WTC11 (cell line): ENCODE data around the gene ZNF486. TPM values are rescaled to one million over a fixed set of nuclear protein-coding genes. Genes with fewer than 3 reads are reported as not detected.

Source experiments
- ATAC-seq: fragments of 200-7000 bp; cut with Tn5 transposase; 2 replicates; pipeline ENCODE4 v1.10.0; 2021; ENCODE audit warnings: mild to moderate bottlenecking, moderate library complexity
- CTCF ChIA-PET: fragments of 300-600 bp; sonication (Branson Sonifier 250); formaldehyde crosslinking; loops from one replicate; lab custom pipeline; 2021; ENCODE audit warnings: antibody characterized with exemption; lab: Charles Lee
- POLR2A ChIA-PET: fragments of 350-600 bp; sonication (Branson Sonifier 250); formaldehyde crosslinking; loops from one replicate; lab custom pipeline; 2021; ENCODE audit warnings: antibody characterized with exemption; lab: Charles Lee
- DNase-seq: peaks from one replicate; pipeline ENCODE4 v3.0.0; 2021; ENCODE audit warnings: low spot score
- H3K27ac Mint-ChIP-seq: 2 replicates; pipeline ENCODE4 v1.8.0; 2021; ENCODE audit warnings: mixed read lengths
- H3K27me3 Mint-ChIP-seq: 2 replicates; pipeline ENCODE4 v1.8.0; 2021; ENCODE audit warnings: low read depth, mild to moderate bottlenecking, moderate library complexity, mixed read lengths
- H3K36me3 Mint-ChIP-seq: 2 replicates; pipeline ENCODE4 v1.8.0; 2021; ENCODE audit warnings: mixed read lengths
- H3K4me1 Mint-ChIP-seq: 2 replicates; pipeline ENCODE4 v1.8.0; 2022; ENCODE audit warnings: mixed read lengths
- H3K4me3 Mint-ChIP-seq: 2 replicates; pipeline ENCODE4 v1.8.0; 2021; ENCODE audit warnings: mild to moderate bottlenecking, moderate library complexity, mixed read lengths
- H3K9me3 Mint-ChIP-seq: 2 replicates; pipeline ENCODE4 v1.8.0; 2021; ENCODE audit warnings: mixed read lengths
- CDX4 ChIP-seq: fragments of 250-450 bp; sonication (Bioruptor Pico); IDR thresholded peaks from 2 replicates; pipeline ENCODE4 v1.9.0; 2021; ENCODE audit warnings: moderate library complexity, mild to moderate bottlenecking, inconsistent platforms, borderline replicate concordance
- ELF4 ChIP-seq: sonication (generic); formaldehyde crosslinking; IDR thresholded peaks from 2 replicates; pipeline ENCODE4 v1.8.1; 2022; ENCODE audit warnings: low read depth, mild to moderate bottlenecking, moderate library complexity, missing genetic modification reagents
- ESRRA ChIP-seq: sonication (generic); formaldehyde crosslinking; IDR thresholded peaks from 2 replicates; pipeline ENCODE4 v1.8.1; 2022; ENCODE audit warnings: mild to moderate bottlenecking, missing genetic modification reagents, borderline replicate concordance
- FOXJ3 ChIP-seq: sonication (generic); formaldehyde crosslinking; IDR thresholded peaks from 2 replicates; pipeline ENCODE4 v1.9.0; 2021; ENCODE audit warnings: missing genetic modification reagents, mild to moderate bottlenecking, borderline replicate concordance
- FOXP1 ChIP-seq: sonication (generic); formaldehyde crosslinking; IDR thresholded peaks from 2 replicates; pipeline ENCODE4 v1.8.0; 2022; ENCODE audit warnings: missing genetic modification reagents, mild to moderate bottlenecking, moderate library complexity, borderline replicate concordance
- GABPB1 ChIP-seq: sonication (generic); formaldehyde crosslinking; IDR thresholded peaks from 2 replicates; pipeline ENCODE4 v1.8.1; 2023; ENCODE audit warnings: mild to moderate bottlenecking, missing genetic modification reagents
- JUN ChIP-seq: sonication (generic); formaldehyde crosslinking; IDR thresholded peaks from 2 replicates; pipeline ENCODE4 v1.8.0; 2023; ENCODE audit warnings: mild to moderate bottlenecking, missing genetic modification reagents
- NR3C1 ChIP-seq: sonication (generic); formaldehyde crosslinking; conservative IDR thresholded peaks from 2 replicates; pipeline ENCODE4 v1.8.1; 2023; ENCODE audit warnings: low read depth, mild to moderate bottlenecking, missing genetic modification reagents
- SMAD4 ChIP-seq: sonication (generic); formaldehyde crosslinking; IDR thresholded peaks from 2 replicates; pipeline ENCODE4 v1.8.0; 2022; ENCODE audit warnings: mild to moderate bottlenecking, missing genetic modification reagents
- ZNF121 ChIP-seq: sonication (generic); formaldehyde crosslinking; IDR thresholded peaks from 2 replicates; pipeline ENCODE4 v1.8.0; 2023; ENCODE audit warnings: missing genetic modification reagents
- ZNF219 ChIP-seq: sonication (generic); formaldehyde crosslinking; IDR thresholded peaks from 2 replicates; pipeline ENCODE4 v1.8.0; 2023; ENCODE audit warnings: missing genetic modification reagents, mild to moderate bottlenecking, borderline replicate concordance
- total RNA-seq: library from RNA; stranded (reverse); gene quantifications from 3 replicates; pipeline ENCODE4 v1.2.3, GENCODE V29; 2021
- TF ChIP-seq, protein P1 (sequence below): sonication (generic); formaldehyde crosslinking; IDR thresholded peaks from 2 replicates; pipeline ENCODE4 v1.8.0; 2023; ENCODE audit warnings: mild to moderate bottlenecking, missing genetic modification reagents
- TF ChIP-seq, protein P2 (sequence below): fragments of 250-450 bp; sonication (Bioruptor Pico); IDR thresholded peaks from 2 replicates; pipeline ENCODE4 v1.9.0; 2021; ENCODE audit warnings: mild to moderate bottlenecking

Gene ZNF486
- total RNA-seq, 1 experiment from 2014 or later, result 22.3 TPM

DNA sequence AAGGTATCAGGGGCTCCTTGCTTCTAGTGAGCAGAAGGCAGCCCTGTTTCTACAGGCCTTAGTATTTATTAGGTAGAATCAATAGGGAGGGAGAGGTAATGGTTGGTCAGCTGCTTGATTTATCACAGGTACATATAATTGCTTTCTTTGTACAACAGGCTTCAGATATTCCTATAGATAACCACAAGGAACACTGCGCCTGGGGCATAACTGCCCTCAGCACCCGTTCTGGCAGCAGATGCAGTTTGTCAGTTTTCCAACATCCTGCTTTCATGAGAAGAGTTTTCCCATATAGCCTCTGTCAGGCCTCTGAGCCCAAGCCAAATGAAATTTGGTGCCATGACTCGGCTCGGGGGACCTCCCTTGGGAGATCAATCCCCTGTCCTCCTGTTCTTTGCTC lies 12.4 kb upstream of the ZNF486 start:
- ATAC-seq, result no peak
- Mint-ChIP-seq H3K27me3 (peaks cover 6% of the 10 kb centered on the region; the same call in 1 of the 2 replicates), H3K36me3 (peaks cover 13% of the 10 kb centered on the region), H3K4me1 (peaks cover 29% of the 10 kb centered on the region), H3K4me3 (no peak overlapping the region), H3K9me3 (peaks cover 5% of the 10 kb centered on the region), H3K27ac (no peak overlapping the region)
- ChIA-PET POLR2A (no interaction called here), CTCF (interaction anchor here (0.7 kb wide), 1 partner anchor 157 kb away, joined by 4 read pairs; no protein-coding TSS in a partner anchor)
- TF ChIP-seq CDX4 (CRISPR knock-in tag) (no peak), ZNF121 (CRISPR knock-in tag) (no peak), GABPB1 (CRISPR knock-in tag) (no peak), SMAD4 (CRISPR knock-in tag) (no peak), FOXP1 (CRISPR knock-in tag) (no peak), NR3C1 (CRISPR knock-in tag) (no peak)
- TF ChIP-seq, protein P1, sequence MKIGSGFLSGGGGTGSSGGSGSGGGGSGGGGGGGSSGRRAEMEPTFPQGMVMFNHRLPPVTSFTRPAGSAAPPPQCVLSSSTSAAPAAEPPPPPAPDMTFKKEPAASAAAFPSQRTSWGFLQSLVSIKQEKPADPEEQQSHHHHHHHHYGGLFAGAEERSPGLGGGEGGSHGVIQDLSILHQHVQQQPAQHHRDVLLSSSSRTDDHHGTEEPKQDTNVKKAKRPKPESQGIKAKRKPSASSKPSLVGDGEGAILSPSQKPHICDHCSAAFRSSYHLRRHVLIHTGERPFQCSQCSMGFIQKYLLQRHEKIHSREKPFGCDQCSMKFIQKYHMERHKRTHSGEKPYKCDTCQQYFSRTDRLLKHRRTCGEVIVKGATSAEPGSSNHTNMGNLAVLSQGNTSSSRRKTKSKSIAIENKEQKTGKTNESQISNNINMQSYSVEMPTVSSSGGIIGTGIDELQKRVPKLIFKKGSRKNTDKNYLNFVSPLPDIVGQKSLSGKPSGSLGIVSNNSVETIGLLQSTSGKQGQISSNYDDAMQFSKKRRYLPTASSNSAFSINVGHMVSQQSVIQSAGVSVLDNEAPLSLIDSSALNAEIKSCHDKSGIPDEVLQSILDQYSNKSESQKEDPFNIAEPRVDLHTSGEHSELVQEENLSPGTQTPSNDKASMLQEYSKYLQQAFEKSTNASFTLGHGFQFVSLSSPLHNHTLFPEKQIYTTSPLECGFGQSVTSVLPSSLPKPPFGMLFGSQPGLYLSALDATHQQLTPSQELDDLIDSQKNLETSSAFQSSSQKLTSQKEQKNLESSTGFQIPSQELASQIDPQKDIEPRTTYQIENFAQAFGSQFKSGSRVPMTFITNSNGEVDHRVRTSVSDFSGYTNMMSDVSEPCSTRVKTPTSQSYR (CRISPR knock-in tag), result no peak
- TF ChIP-seq, protein P2, sequence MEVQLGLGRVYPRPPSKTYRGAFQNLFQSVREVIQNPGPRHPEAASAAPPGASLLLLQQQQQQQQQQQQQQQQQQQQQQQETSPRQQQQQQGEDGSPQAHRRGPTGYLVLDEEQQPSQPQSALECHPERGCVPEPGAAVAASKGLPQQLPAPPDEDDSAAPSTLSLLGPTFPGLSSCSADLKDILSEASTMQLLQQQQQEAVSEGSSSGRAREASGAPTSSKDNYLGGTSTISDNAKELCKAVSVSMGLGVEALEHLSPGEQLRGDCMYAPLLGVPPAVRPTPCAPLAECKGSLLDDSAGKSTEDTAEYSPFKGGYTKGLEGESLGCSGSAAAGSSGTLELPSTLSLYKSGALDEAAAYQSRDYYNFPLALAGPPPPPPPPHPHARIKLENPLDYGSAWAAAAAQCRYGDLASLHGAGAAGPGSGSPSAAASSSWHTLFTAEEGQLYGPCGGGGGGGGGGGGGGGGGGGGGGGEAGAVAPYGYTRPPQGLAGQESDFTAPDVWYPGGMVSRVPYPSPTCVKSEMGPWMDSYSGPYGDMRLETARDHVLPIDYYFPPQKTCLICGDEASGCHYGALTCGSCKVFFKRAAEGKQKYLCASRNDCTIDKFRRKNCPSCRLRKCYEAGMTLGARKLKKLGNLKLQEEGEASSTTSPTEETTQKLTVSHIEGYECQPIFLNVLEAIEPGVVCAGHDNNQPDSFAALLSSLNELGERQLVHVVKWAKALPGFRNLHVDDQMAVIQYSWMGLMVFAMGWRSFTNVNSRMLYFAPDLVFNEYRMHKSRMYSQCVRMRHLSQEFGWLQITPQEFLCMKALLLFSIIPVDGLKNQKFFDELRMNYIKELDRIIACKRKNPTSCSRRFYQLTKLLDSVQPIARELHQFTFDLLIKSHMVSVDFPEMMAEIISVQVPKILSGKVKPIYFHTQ (CRISPR knock-in tag), result no peak
- DNase-seq, result no peak

DNA sequence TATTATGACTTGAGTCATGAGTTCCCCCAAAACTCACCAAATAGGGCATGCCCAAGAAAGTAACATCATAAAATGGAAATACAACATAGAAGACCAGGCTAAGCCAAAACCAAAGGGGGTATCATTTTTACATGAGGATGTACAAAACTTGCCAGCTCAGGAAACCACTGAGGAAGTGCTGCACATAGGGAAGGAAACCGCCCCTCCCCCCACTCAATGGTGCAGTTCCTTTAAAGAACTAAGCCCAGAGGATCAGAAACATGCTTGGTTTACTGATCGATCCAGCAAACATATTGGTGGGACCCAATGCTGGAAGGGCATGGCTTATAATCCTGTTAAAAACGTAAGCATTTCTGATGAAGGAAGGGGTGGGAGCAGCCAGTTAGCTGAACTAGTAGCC lies 4.2 kb upstream of the ZNF486 start:
- Mint-ChIP-seq H3K4me3 (no peak overlapping the region), H3K36me3 (no peaks in the 10 kb centered on the region), H3K27ac (no peak overlapping the region), H3K4me1 (peaks cover 59% of the 10 kb centered on the region), H3K9me3 (no peaks in the 10 kb centered on the region; the same call in 1 of the 2 replicates), H3K27me3 (no peaks in the 10 kb centered on the region)
- DNase-seq, result no peak
- ChIA-PET CTCF (no interaction called here), POLR2A (no interaction called here)
- no peak for ATAC-seq
- TF ChIP-seq FOXJ3 (CRISPR knock-in tag), result no peak
- no peak for TF ChIP-seq JUN (CRISPR knock-in tag)

DNA sequence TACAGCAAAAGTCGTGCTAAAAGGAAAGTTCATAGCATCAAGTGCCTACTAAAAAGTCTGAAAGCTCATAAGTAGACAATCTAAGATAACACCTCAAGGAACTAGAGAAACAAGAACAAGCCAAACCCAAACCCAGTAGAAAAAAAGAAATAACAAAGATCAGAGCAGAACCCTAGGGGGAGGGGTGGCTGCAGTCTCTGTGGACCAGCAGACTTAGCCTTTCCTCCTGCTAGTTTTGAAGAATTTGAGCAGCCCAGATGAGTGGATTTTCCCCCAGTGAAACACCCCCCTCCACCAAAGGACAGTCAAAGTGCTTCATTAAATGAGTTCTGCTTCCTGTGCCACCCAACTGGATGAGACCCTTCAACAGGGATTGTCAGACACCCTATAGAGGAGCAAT lies 2.6 kb upstream of the ZNF486 start:
- POLR2A ChIA-PET, result no interaction called here
- H3K27me3 Mint-ChIP-seq, result no peaks in the 10 kb centered on the region
- H3K27ac Mint-ChIP-seq, result no peak overlapping the region
- no peaks in the 10 kb centered on the region; the same call in 1 of the 2 replicates for H3K9me3 Mint-ChIP-seq
- no peak overlapping the region for H3K4me3 Mint-ChIP-seq
- TF ChIP-seq SMAD4 (CRISPR knock-in tag) (no peak), ESRRA (no peak), ELF4 (CRISPR knock-in tag) (no peak), ZNF219 (CRISPR knock-in tag) (no peak)
- CTCF ChIA-PET, result interaction anchor here (1.2 kb wide), 1 partner anchor 167 kb away, joined by 3 read pairs; no protein-coding TSS in a partner anchor
- DNase-seq (no peak), ATAC-seq (no peak)
- peaks cover 64% of the 10 kb centered on the region for H3K4me1 Mint-ChIP-seq
- H3K36me3 Mint-ChIP-seq, result peaks cover 5% of the 10 kb centered on the region
